GM21619 (cell line): ENCODE measurements around the gene LAMC3.

ENCODE experiments used
- ATAC-seq: cut with Tn5 transposase; IDR thresholded peaks from one replicate; pipeline ENCODE4 v1.9.1; 2021; ENCODE audit not compliant: unreplicated experiment

The LAMC3 gene

DNA sequence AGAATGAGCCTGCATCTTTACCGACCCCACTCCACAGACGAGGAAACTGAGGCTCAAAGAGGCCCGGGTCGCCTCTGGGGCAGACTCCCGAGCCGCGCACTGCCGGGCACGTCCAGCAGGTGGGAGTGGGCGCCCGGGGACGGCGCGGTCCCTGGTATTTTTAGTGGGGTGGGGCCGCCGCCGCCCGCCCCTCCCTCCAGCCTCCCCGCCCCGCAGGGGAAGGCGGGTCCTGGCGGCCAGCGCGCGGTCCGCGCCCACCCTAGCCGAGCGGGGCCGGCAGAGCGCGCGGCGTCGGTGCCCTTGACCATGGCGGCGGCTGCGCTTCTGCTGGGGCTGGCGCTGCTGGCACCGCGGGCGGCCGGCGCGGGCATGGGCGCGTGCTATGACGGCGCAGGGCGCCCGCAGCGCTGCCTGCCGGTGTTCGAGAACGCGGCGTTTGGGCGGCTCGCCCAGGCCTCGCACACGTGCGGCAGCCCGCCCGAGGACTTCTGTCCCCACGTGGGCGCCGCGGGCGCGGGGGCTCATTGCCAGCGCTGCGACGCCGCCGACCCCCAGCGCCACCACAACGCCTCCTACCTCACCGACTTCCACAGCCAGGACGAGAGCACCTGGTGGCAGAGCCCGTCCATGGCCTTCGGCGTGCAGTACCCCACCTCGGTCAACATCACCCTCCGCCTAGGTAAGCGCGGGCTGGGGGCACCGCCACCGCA lies at the start of gene LAMC3:
Gene LAMC3, plus strand, starts transcription at position 266 of the 710 bp plus-strand sequence. Its CDS starts 41 bp downstream, at position 307.
- no peak for ATAC-seq

DNA sequence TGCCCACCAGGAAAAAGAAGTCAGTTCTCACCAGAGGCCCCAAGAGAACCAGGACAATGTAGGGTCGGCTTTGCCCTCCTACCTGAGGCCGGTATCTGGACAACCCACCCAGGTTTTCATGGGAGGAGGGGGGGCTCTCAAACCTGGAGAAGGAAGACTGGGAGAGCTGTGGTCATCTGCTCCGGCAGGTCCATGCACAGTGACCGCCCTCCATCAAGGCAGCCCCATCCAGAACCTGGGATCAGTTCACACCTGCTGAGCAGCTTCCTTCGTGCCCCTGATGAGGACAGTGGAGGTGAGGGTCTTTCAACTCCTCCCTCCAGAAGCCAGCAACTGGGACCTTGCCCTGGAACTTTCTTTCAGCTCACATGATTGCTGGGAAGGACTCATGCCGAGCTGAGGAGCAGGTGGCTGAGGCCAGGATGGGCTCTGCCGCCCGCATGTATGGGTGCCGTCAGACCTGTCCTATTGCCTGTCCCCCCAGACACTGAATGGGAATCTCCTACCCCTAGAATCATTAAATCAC lies 49.1 kb upstream of the LAMC3 start:
- ATAC-seq = no peak

DNA sequence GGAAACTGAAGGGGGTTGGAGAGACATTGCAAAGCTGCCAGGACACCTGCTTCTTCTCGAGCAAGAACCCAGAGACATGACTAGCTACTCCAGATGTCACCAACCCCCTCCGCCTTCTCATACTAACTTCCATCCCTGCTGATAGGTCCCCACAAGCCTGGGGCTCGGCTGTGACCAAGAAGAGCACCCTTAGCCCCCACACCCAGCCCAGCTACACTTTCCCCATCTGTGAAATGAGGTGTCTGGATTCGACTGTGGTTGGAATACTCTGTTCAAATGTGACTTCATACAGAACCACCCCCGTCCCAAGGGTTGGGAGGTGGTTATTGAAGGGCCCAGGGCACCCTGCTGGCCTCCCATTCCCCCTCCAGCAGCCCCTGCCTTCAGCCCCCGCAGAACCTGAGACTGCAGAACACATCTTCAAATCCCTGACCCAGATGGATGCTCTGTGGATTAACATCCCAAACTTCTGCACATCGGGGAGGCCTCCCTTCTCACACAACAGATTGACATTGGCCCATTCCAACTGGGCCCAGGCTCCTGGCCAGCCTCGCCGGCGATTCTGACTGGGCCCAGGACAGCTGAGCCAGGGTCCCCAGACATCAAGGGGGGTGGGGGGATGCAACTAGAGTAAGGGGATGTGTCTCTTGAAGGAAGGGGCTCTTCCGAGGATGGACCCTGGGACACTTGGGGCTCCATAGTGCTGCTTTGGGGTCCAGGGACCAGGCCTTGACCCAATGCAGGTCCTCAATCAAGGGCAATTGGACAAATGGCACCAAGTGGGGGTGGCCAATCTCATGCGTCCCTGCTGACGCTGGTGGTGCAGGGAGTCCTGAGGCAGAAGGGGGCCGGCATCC lies 48.2 kb upstream of the LAMC3 start:
- ATAC-seq = no peak

DNA sequence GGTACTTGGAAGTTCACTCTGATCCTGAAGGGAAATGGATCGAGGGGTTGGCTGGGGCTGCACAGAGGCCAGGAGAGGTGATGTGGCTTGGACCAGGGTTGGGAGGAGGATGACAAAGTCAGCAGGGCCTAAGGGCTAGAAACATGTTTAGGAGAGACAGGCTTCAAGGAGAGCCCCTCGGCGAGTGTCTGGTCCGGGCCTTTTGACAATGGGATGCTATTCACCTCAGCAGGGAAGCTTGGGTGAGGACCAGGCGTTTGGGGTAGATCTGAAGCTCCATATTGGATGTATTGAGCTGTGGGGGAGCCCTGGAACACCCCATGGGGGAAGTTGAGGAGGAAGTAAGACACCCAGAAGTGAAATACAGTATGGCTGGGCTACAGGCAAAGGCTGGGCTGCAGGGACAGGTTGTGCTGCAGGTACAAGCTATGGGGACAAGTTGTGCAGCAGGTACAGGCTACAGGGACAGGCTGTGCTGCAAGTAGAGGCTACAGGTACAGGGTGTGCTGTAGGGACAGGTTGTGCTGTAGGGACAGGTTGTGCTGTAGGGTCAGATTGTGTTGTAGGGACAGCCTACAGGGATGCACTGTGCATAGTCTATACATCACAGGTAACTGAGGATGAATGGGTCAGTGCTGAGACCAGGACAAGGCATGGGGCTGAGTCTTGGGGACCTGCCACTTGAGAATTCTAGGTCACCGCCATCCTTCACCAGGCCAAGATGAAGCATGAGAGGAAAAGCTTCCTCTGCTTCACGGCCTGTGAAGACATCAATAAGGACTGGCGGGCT lies 47.3 kb upstream of the LAMC3 start:
- no peak for ATAC-seq

DNA sequence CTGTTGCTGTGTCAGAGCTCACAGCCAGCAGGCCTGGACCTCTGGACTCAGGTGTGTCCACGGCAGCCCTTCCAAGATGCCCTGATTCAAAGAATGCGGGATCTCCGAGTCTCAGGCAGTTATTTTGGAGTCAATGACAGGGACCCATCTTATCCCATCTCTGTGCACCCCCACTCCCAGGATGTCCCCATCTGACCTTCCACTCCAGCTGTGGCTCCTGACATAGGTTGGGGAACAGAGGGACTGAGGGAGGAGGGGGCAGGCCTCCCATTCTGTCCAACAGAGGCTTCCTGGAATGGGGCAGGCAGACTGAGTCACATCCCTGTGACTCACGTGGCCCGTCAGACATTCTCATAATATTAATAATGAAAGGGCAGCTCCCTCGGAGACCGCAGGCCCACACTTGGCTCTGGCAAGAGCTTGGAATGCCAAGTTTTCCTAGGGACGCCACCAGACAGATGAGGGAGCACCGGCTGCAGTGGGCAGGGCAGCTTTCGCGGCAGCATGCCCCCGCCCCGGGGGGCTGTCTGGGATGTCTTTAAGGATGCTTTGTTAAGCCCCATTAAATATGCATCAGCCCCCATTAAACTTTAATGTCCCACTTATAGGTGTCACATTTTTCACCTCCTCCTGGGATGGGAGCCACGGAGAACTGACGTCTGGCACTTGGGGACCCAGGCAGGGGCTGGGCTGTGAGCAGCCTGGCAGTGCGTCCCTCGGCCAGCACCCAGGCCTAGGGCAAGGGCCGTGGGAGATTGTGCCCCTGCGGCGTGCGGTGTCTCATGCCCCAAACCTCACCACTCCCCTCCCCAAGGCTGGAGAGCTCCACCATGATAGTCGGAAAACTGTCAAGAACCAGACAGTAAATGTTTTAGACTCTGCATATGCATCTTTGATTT lies 46.3 kb upstream of the LAMC3 start:
- ATAC-seq = no peak

DNA sequence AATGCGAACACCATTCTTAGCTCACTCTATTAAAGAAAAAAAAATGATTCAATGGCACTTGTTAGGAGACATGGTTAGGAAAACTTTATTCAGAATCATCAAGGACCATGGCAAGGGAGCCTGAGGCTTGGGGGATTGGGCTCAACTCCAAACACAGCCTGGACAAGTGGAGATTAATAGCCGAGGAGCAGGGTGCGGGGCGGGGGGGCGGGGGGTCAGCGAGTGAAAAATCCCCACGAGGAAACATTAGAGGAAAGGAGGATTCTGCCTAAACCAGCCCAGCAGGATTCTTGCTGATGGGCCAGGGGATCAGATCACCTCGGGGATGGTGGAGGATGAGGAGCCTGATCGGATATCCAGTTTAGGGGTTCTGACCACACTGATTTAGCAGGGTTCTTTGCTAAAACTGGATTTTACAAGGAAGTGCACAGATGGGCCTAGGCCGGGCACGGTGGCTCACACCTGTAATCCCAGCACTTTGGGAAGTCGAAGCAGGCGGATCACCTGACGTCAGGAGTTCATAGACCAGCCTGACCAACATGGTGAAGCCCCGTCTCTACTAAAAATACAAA lies 45.6 kb upstream of the LAMC3 start:
- no peak for ATAC-seq

DNA sequence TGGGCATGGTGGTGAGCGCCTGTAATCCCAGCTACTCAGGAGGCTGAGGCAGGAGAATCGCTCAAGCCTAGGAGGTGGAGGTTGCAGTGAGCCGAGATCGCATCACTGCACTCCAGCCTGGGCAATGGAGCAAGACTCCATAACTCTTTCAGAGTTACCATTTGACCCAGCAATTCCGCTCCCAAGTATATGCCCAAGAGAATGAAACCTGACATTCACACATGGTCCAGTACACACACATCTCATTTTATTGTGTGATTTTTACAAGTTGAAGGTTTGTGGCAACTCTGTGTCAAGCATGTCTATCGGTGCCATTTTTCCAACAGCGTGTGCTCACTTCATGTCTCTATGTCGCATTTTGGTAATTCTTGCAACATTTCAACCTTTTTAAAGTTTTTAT lies 45.1 kb upstream of the LAMC3 start:
- no peak for ATAC-seq

DNA sequence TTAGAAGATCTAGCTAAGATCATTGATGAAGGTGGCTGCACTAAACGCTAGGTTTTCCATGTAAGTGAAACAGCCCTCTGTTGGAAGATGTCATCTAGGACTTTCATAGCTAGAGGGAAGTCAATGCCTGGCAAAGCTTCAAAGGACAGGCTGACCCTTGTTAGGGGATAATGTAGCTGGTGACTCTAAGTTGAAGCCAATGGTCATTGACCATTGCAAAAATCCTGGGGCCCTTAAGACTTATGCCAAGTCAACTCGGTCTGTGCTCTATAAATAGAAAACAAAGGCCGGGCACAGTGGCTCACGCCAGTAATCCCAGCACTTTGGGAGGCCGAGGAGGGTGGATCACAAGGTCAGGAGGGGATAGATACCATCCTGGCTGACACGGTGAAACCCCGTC lies 43.3 kb upstream of the LAMC3 start:
- ATAC-seq = no peak

DNA sequence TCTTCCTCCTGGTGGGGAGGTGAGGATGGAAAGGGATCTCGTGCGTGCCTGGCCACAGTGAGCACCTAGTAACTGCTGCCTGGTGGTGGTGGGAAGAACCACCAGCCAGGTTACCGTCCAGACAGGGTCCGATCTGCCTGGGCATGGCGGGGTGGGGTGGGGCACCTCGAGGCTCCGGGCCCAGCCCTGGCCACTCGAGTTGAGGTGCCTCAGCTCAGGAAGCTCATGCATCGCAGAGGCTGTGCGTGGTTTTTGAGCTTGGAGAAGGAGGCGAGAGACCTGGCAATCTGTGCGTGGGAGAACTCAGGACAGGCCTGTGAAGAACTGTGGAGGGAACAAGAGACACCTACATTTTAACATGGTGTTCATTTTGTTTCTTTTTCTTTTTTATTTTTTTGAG lies 38.9 kb upstream of the LAMC3 start:
- no peak for ATAC-seq

DNA sequence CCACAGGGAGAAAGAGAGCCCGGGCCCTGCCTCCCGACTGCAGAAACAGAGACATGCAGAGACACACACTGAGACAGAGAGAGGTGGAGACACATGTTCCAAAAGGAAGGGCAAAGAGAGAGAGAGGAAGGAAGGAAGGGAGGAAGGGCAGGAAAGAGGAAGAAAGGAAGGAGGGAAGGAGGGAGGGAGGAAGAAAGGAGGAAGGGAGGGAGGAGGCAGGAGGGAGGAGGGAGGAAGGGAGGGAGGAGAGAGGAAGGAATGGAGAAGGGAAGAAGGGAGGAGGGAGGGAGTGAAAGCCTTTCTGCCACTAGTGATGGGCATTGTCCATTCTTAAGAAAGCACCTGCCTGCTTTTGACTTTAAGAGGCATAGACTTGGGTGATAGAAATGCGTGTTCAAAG lies 38.1 kb upstream of the LAMC3 start:
- ATAC-seq = no peak

DNA sequence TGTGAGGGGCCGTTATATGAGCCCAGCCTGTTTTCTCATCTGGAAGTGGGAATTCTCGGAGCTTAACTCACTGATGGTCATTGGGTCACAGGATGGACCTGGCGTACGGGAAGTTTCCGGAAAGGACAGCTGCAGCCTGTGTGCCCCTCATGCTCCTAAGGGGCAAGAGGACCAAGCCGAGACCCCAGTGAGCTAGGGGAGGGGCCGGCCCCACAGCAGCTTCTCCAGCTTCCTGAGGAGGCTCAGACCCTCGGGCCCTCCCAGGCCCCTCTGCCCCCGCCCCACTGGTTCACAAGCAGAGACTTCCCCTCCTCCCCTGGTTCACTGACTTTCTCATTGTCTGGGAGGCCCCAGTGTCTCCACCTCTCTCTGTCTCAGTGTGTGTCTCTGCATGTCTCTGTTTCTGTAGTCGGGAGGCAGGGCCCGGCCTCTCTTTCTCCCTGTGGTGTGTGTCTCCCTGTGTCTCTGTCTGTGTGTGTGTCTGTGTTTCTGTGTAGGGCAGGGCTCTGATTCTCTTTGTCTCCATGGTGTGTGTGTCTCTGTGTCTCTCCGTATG lies 37.6 kb upstream of the LAMC3 start:
- ATAC-seq = no peak

DNA sequence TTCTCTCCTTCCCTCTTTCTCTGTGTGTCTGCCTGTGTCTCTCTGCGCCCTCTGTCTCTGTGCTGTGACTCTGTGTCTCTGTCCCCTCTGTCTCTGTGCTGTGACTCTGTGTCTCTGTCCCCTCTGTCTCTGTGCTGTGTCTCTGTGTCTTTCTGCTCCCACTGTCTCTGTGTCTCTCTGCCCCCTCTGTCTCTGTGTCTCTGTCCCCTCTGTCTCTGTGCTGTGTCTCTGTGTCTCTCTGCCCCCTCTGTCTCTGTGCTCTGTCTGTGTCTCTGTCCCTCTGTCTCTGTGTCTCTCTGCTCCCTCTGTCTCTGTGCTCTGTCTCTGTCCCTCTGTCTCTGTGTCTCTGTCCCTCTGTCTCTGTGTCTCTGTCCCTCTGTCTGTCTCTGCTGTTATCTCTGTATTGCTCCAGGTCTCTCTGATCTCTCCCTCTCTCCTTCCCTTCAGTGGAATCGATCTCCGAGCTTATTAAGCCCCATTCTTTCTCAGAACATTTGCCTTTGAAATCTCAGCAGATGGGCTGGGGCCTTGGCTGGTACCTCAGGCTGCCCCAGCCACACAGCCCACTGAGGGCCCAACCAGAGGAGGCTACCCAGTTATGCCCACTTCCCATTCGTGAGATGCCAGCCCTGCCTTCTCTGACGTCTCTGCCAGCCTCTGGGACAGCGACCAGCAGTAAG lies 36.6 kb upstream of the LAMC3 start:
- no peak for ATAC-seq

DNA sequence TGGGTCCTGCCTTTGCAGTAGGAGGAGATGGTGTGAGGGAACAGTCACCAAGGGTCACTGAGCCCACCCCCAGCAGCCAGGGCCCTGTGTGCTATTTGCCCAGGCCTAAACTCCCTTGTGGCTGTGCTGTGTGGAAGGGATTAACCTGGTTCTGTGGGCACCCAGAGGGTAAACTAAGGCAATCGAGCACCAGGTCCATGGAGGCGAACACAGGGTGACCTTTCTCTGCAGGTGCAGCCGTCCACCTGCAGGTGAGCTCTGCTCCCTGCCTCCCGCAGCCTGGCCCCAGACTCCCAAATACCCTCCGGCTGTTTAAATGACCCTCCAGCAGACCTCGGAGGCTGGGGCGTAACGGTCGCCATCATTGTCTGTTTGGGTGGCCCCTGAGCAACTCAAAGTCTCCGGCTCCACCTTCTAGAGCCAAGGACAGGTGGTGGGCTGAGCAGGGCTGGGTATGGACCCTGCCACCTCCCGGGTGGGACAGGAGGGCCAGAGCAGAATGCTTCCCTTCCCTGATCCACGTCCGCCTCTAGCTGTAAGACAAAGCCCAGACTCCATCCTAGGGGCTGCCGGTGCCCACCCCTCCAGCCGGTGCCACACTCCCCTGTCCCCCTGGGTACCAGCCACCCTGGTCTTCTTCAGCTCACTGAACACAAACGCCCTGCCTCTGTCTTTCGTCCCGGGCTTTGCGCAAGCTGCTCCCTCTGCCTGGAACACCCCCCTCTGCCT lies 35.9 kb upstream of the LAMC3 start:
- no peak for ATAC-seq

DNA sequence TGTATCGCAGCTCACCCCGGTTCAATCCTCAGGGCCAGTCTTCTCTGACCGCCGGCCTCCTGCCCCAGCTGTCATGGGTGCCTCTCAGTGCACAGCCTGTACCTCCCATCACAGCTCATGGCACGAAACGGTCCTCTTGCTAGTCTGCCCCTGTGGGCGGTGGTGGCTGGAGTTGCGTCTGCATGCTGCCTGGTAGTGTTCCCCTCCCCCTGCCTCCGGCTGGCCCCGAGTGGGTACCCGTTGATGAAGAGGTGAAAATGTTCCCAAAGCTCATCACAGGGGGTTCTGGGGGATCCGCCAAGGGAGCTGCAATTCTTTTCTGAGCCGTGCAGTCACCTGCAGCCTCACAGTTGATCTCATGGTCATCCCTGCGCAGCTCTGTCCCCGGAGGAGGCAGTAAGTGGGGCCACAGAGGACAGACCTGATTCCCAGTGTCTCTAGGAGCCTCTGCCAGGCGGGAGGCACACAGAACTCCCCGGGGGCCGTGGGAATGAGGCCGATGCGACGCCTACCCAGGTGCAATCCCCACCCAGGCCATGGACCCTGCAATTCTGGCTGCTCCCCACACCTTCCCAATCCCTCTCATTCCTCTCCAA lies 35.2 kb upstream of the LAMC3 start:
- ATAC-seq = no peak

DNA sequence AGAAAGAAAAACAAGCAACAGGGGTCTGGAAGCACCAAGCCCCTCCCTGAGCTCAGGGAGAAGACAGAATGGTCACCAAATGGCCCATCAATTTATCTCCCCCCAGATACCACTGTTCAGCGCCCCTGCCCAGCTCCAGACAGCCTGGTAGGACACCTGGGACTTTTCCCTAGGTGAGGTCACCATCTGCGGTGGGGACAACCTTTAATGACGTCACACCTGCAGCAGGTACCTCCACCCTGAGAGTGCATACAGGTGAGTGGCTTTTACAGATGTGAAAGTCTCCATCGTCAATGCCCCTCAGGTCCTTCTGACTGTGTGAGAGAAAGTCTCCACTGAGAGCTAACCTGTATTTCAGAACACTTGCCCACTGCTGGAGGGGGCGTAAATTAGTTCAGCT lies 34.3 kb upstream of the LAMC3 start:
- no peak for ATAC-seq

DNA sequence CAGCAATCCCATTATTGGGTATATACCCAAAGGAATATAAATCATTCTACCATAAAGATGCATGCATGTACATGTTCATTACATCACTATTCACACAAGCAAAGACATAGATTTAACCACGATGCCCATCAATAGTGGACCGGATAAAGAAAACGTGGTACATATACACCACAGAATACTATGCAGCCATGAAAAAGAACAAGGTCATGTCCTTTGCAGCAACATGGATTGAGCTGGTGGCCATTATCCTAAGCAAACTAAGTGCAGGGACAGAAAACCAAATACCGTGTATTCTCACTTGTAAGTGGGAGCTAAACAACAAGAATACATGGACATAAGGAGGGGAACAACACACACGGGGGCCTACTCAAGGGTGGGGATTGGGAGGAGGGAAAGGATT lies 33.8 kb upstream of the LAMC3 start:
- ATAC-seq = no peak

DNA sequence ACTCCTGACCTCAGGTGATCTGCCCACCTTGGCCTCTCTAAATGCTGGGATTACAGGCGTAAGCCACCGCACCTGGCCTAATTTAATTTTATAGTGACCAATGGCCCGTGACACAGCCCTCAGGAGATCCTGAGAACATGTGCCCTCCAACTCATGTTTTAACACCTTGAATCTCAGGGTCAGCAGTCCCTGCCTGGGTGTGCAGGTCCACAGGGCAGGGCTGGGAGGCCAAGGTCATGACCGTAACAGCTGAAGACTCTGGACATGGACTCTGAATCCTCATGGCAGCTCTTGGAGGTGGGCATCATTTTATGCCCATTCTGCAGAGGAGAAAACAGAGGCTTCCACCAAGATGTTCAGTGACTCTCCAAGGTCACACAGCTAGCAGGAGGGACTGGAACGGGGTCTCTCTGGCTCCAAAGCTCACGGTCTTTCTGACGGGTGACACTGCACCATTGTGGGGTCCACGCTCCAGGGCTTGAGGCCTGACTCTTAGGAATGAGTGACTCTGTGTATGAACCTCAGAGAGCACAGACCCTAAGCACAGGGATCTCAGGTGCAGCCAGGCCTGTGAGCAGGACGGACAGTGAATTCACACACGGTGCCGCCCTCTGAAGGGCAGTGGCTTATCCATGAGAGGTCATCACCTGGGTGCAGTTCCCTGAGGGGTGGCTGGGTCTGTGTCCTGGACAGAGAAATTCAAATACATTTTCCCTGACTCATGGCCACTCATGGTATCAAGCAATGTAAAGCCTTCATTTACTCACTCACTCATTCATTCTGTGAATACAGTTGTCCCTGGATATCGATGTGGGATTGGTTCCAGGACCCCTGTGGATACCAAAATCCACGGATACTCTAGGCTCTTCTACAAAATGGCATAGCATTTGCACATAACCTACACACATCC lies 32.8 kb upstream of the LAMC3 start:
- ATAC-seq = no peak
